Mesenchymal stem cell (in vitro differentiated cells and primary cell): ENCODE results near the gene APOL1.

Source experiments
- DNase-seq: peaks from one replicate; pipeline ENCODE4 v3.0.0-alpha.2; 2013
- H2AFZ ChIP-seq: one replicate; pipeline ENCODE4 v1.6.1; 2013; ENCODE audit warnings: low read depth, mild to moderate bottlenecking, control low read depth, inconsistent platforms, low read length, moderate library complexity
- H2AK5ac ChIP-seq: 2 replicates; pipeline ENCODE4 v1.6.1; 2013; ENCODE audit warnings: low read length, moderate library complexity, mild to moderate bottlenecking, inconsistent platforms; ENCODE audit not compliant: severe bottlenecking
- H2BK120ac ChIP-seq: one replicate; pipeline ENCODE4 v1.6.1; 2013; ENCODE audit warnings: low read depth, mild to moderate bottlenecking, inconsistent platforms, low read length, moderate library complexity
- H2BK12ac ChIP-seq, 2 experiments: one replicate each; pipeline ENCODE4 v1.6.1; 2013; ENCODE audit warnings: inconsistent platforms in 2 of 2, low read length in 2 of 2, mild to moderate bottlenecking in 2 of 2, moderate library complexity in 2 of 2, control low read depth in 1 of 2
- H2BK15ac ChIP-seq: one replicate; pipeline ENCODE4 v1.6.1; 2013; ENCODE audit warnings: mild to moderate bottlenecking, low read depth, inconsistent platforms; ENCODE audit not compliant: poor library complexity, severe bottlenecking
- H2BK5ac ChIP-seq: 2 replicates; pipeline ENCODE4 v1.6.1; 2013; ENCODE audit warnings: low read depth, mild to moderate bottlenecking, low read length, control low read depth, inconsistent platforms; ENCODE audit not compliant: poor library complexity, severe bottlenecking
- H3K14ac ChIP-seq, 2 experiments: one replicate each; pipeline ENCODE4 v1.6.1; 2013; ENCODE audit warnings: inconsistent platforms in 2 of 2, low read length in 2 of 2, control low read depth in 1 of 2, mild to moderate bottlenecking in 1 of 2, moderate library complexity in 1 of 2
- H3K18ac ChIP-seq, 2 experiments: one replicate each; pipeline ENCODE4 v1.6.1; 2013; ENCODE audit warnings: inconsistent platforms in 2 of 2, low read length in 2 of 2, control low read depth in 1 of 2, low read depth in 1 of 2, mild to moderate bottlenecking in 1 of 2
- H3K23ac ChIP-seq, 2 experiments: one replicate each; pipeline ENCODE4 v1.6.1; 2013; ENCODE audit warnings: inconsistent platforms in 2 of 2, low read length in 2 of 2, mild to moderate bottlenecking in 2 of 2, moderate library complexity in 2 of 2, control low read depth in 1 of 2
- H3K27ac ChIP-seq: 2 replicates; pipeline ENCODE4 v1.5.1; 2013; ENCODE audit warnings: mild to moderate bottlenecking, moderate library complexity, low read length, control low read depth, inconsistent platforms; ENCODE audit not compliant: poor library complexity, severe bottlenecking
- H3K27me3 ChIP-seq, 2 experiments: 2 replicates each; pipeline versions ENCODE4 v1.6.1 to v1.7.0; 2013; ENCODE audit warnings: low read length in 2 of 2, mild to moderate bottlenecking in 2 of 2, moderate library complexity in 2 of 2, control low read depth in 1 of 2, inconsistent platforms in 1 of 2; ENCODE audit not compliant: control insufficient read depth in 1 of 2, insufficient read depth in 1 of 2
- H3K36me3 ChIP-seq, 2 experiments: 2 replicates each; pipeline versions ENCODE4 v1.6.1 to v1.7.0; 2013; ENCODE audit warnings: low read length in 2 of 2, control low read depth in 1 of 2, inconsistent platforms in 1 of 2, low read depth in 1 of 2, mild to moderate bottlenecking in 1 of 2; ENCODE audit not compliant: insufficient read depth in 2 of 2, control insufficient read depth in 1 of 2
- H3K4ac ChIP-seq, 2 experiments: one replicate each; pipeline ENCODE4 v1.6.1; 2013; ENCODE audit warnings: inconsistent platforms in 2 of 2, low read length in 2 of 2, mild to moderate bottlenecking in 2 of 2, moderate library complexity in 2 of 2, control low read depth in 1 of 2, low read depth in 1 of 2
- H3K4me1 ChIP-seq: 2 replicates; pipeline ENCODE4 v1.6.1; 2013; ENCODE audit warnings: low read depth, low read length, control low read depth; ENCODE audit not compliant: control insufficient read depth, insufficient read depth
- H3K4me2 ChIP-seq: 2 replicates; pipeline ENCODE4 v1.6.1; 2013; ENCODE audit warnings: low read length, mild to moderate bottlenecking, inconsistent platforms; ENCODE audit not compliant: poor library complexity, severe bottlenecking
- H3K4me3 ChIP-seq, 2 experiments: 2 replicates each; pipeline versions ENCODE4 v1.5.1 to v1.7.0; 2013; ENCODE audit warnings: low read length in 2 of 2, mild to moderate bottlenecking in 2 of 2, control low read depth in 1 of 2, low read depth in 1 of 2; ENCODE audit not compliant: insufficient read depth in 1 of 2
- H3K79me1 ChIP-seq: replicated peaks from 2 replicates; pipeline ENCODE4 v1.6.1; 2013; ENCODE audit warnings: mild to moderate bottlenecking, control low read depth, low read length, inconsistent platforms; ENCODE audit not compliant: poor library complexity, severe bottlenecking
- H3K9ac ChIP-seq: 2 replicates; pipeline ENCODE4 v1.7.0; 2013; ENCODE audit warnings: mild to moderate bottlenecking, low read length, moderate library complexity
- H3K9me3 ChIP-seq: 2 replicates; pipeline ENCODE4 v1.7.0; 2013; ENCODE audit warnings: mild to moderate bottlenecking, low read length; ENCODE audit not compliant: control insufficient read depth
- H4K8ac ChIP-seq: one replicate; pipeline ENCODE4 v1.6.1; 2013; ENCODE audit warnings: inconsistent platforms, mild to moderate bottlenecking, low read length, moderate library complexity
- H4K91ac ChIP-seq: one replicate; pipeline ENCODE4 v1.6.1; 2013; ENCODE audit warnings: mild to moderate bottlenecking, low read length, inconsistent platforms
- WGBS: methylation state at CpG from one replicate; pipeline ENCODE4 v1.1.7; 2013; ENCODE audit warnings: mixed read lengths; 5-methylcytosine and 5-hydroxymethylcytosine counted together

Gene APOL1

GRCh38 chr22:36301851-36302250 lies 48.9 kb downstream of the APOL1 start:
- H3K14ac ChIP-seq: no peak overlapping the region
- peak overlapping the region; percentile 2 to 17 for H2BK12ac ChIP-seq
- H3K4me3 ChIP-seq: no peak overlapping the region
- peak overlapping the region; percentile 68 for H2AK5ac ChIP-seq
- peaks cover 1% of the 10 kb centered on the region for H3K79me1 ChIP-seq
- H3K27ac ChIP-seq: peak overlapping the region; percentile 52
- peaks cover 95 to 99% of the 10 kb centered on the region in 2 experiments for H3K36me3 ChIP-seq
- no peaks in the 10 kb centered on the region for H3K9me3 ChIP-seq
- H3K4me1 ChIP-seq: peaks cover 45% of the 10 kb centered on the region
- WGBS: 0% methylated on average over 4 of the region's 8 CpGs
- H4K91ac ChIP-seq: no peak overlapping the region
- H2BK5ac ChIP-seq: no peak overlapping the region
- H2AFZ ChIP-seq: no peak overlapping the region
- H3K18ac ChIP-seq: peak overlapping the region in 1 of 2 experiments; percentile 88
- H3K23ac ChIP-seq: no peak overlapping the region
- peak; percentile 95 for DNase-seq
- peak overlapping the region in 1 of 2 experiments; percentile 26 for H3K4ac ChIP-seq
- H2BK120ac ChIP-seq: no peak overlapping the region
- H3K9ac ChIP-seq: no peak overlapping the region
- no peak overlapping the region for H3K4me2 ChIP-seq
- H2BK15ac ChIP-seq: no peak overlapping the region
- no peaks in the 10 kb centered on the region for H3K27me3 ChIP-seq
- no peak overlapping the region for H4K8ac ChIP-seq

DNA sequence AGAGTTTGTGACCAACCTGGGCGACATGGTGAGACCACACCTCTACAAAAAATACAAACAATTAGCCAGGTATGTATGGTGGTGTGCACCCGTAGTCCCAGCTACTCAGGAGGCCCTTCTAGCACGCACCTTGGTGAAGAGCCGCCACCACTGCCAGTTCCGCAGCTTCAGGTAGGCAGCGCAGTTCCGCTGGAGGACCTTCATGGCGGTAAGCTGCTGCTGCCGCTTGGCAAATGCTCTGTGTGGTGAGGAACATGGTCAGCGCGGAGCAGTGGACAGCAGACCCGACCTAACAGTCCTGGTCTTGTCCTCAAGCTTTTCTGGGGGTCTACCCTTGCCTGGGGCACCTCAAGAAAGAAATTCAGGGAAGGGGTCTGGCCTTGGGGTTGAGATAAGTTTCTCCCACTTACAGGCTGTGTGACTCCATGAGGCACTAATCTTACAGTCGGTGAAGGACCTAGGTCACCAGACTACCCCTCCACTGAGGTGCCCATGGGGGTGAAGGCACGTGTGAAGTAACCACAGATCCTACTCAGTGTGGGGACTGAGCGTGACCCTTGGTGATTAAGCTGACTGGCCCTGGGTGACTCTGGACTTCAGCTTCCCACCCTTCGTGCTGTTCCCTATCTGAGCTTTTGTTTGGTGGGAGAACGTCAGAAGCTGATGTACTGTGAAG lies 49.6 kb downstream of the APOL1 start:
- Histone ChIP-seq H2AK5ac (no peak overlapping the region), H2BK120ac (no peak overlapping the region), H2BK12ac (peak overlapping the region; percentile 59 to 95), H3K27me3 (no peaks in the 10 kb centered on the region), H3K9me3 (no peaks in the 10 kb centered on the region), H3K4me1 (peaks cover 45% of the 10 kb centered on the region), H3K4me2 (no peak overlapping the region), H3K4ac (peak overlapping the region; percentile 62 to 90), H3K18ac (peak overlapping the region; percentile 65 to 98), H3K23ac (peak overlapping the region in 1 of 2 experiments; percentile 96), H3K27ac (peak overlapping the region; percentile 31), H3K14ac (peak overlapping the region in 1 of 2 experiments; percentile 85), H2AFZ (no peak overlapping the region), H3K79me1 (peaks cover 1% of the 10 kb centered on the region), H3K36me3 (peaks cover 95 to 98% of the 10 kb centered on the region in 2 experiments), H2BK5ac (no peak overlapping the region), H4K8ac (peak overlapping the region; percentile 47), H3K4me3 (no peak overlapping the region), H3K9ac (no peak overlapping the region), H4K91ac (peak overlapping the region; percentile 48), H2BK15ac (peak overlapping the region; percentile 6)
- WGBS: 75% methylated on average over 17 of the region's 17 CpGs
- DNase-seq: peak; percentile 81

DNA sequence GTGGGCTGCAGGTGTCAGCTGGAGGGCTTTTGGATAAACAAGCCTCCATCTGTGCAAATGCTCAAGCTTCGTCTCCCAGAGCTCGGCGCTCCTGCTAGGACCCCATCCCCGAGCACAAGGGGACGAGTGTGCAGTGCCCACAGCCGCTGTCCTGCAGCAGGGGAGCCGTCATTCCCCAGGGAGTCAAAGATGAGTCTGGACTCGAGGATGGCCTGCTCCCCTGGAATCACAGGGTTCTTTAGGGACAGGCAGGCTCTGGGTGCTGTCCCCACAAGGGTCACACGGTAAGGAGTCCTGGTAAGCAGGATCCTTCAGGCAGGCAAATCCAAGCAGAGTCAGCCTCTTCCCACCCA lies 50.2 kb downstream of the APOL1 start:
- 79% methylated on average over 9 of the region's 9 CpGs for WGBS
- H3K4me2 ChIP-seq: no peak overlapping the region
- H2BK12ac ChIP-seq: no peak overlapping the region
- H3K36me3 ChIP-seq: peaks cover 94 to 98% of the 10 kb centered on the region in 2 experiments
- H3K9ac ChIP-seq: no peak overlapping the region
- no peak overlapping the region for H4K8ac ChIP-seq
- no peak overlapping the region for H2BK120ac ChIP-seq
- H3K27me3 ChIP-seq: no peaks in the 10 kb centered on the region
- no peak overlapping the region for H2BK5ac ChIP-seq
- no peak for DNase-seq
- no peak overlapping the region for H2AK5ac ChIP-seq
- peak overlapping the region; percentile 11 to 82 for H3K18ac ChIP-seq
- H3K9me3 ChIP-seq: no peaks in the 10 kb centered on the region
- H3K4me3 ChIP-seq: no peak overlapping the region
- H3K79me1 ChIP-seq: peaks cover 1% of the 10 kb centered on the region
- no peak overlapping the region for H3K23ac ChIP-seq
- peak overlapping the region in 1 of 2 experiments; percentile 62 for H3K4ac ChIP-seq
- no peak overlapping the region for H2BK15ac ChIP-seq
- H2AFZ ChIP-seq: no peak overlapping the region
- H4K91ac ChIP-seq: no peak overlapping the region
- peak overlapping the region; percentile 31 for H3K27ac ChIP-seq
- peaks cover 43% of the 10 kb centered on the region for H3K4me1 ChIP-seq
- H3K14ac ChIP-seq: peak overlapping the region in 1 of 2 experiments; percentile 84

DNA sequence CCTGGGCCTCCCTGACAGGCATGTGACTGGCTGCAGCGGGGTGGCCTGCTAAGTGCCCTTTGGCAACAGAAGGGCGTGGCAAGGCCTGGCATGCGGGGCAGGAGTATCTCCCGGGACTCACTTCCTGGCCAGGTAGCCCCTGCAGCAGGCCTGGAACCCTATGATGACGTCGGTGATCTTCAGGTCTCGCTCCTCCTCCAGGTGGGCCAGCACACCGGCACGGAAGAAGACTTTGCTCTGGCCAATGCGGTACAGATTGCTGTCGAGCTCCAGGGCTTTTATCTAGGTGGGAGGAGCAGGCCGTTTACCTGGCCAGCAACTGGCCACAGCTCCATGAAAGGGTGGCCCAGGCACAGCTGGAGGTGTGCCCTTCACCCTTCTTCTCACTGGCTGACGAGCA lies 50.9 kb downstream of the APOL1 start:
- H3K4me2 ChIP-seq: no peak overlapping the region

More for the DNA sequence above, 50.9 kb downstream of the APOL1 start:
- no peak overlapping the region for H3K9ac ChIP-seq
- no peak overlapping the region for H4K91ac ChIP-seq
- H3K79me1 ChIP-seq: peaks cover 1% of the 10 kb centered on the region
- no peak overlapping the region for H2AFZ ChIP-seq
- peaks cover 42% of the 10 kb centered on the region for H3K4me1 ChIP-seq
- no peak overlapping the region for H2BK15ac ChIP-seq
- H3K18ac ChIP-seq: no peak overlapping the region
- no peak overlapping the region for H2BK120ac ChIP-seq
- WGBS: 87% methylated on average over 13 of the region's 13 CpGs
- no peak overlapping the region for H3K14ac ChIP-seq
- H3K23ac ChIP-seq: no peak overlapping the region
- H3K27ac ChIP-seq: peak overlapping the region; percentile 61
- H3K27me3 ChIP-seq: no peaks in the 10 kb centered on the region
- H3K36me3 ChIP-seq: peaks cover 93 to 97% of the 10 kb centered on the region in 2 experiments
- H3K4me3 ChIP-seq: no peak overlapping the region
- peak overlapping the region in 1 of 2 experiments; percentile 22 for H2BK12ac ChIP-seq
- no peak overlapping the region for H3K4ac ChIP-seq
- H2BK5ac ChIP-seq: no peak overlapping the region
- H2AK5ac ChIP-seq: no peak overlapping the region
- DNase-seq: no peak
- no peak overlapping the region for H4K8ac ChIP-seq
- H3K9me3 ChIP-seq: no peaks in the 10 kb centered on the region
